Activated CD8-positive, alpha-beta memory T cell treated with anti-CD3 and anti-CD28 coated beads, Interleukin-2, amount 50 U/mL, for 48 hours (primary cell): ENCODE measurements around the gene TMPRSS9.

Source experiments
- DNase-seq: peaks from one replicate; pipeline ENCODE4 v3.0.0-alpha.2; 2020

The TMPRSS9 gene

DNA sequence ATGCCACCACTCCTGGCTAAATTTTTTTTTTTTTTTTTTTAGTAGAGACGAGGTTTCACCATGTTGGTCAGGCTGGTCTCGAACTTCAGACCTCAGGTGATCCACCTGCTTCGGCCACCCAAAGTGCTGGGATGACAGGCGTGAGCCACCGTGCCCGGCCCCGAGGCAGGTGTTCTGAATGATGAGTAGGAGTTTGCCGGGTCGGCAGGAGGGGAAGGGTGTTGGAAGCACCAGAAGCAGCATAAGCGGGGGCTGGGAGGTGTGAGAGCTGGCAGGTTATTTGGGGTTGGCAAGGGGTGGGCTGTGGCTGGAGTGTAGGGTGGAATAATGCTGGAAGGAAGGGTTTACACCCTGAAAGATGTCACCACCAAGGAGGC lies 29.8 kb upstream of the TMPRSS9 start:
- no peak for DNase-seq

DNA sequence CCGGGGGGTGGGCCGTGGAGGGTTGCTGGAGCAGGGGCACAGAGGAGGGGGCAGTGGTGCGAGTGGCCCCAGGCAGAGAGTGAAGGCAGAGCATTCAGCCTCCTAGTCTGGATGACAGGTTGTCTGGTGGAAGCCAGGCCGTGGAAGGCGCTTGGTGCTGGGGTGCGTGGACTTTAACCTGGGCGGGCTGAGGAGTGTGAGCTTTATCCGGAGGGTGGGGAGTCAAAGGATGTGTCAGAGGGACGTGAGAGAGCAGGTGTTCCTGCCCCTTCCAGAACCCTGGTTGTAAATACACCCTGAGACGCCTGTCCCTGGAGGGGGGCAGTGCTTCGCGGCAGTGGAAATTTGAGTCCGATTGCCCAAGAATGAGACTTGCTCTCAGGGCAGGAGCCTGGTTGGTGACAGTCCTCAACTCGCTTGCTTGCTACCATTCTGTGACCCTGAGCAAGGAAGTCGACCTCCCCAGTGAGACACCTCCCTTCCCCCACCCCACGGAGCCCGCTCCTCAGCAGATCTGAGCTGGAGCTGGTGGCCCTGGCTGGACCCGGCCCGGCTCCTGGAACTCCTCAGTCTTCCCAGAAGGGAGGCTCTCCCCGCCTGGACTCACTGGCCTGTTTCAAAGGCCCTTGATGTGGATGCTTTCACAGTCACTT lies 29.3 kb upstream of the TMPRSS9 start:
- DNase-seq = no peak

DNA sequence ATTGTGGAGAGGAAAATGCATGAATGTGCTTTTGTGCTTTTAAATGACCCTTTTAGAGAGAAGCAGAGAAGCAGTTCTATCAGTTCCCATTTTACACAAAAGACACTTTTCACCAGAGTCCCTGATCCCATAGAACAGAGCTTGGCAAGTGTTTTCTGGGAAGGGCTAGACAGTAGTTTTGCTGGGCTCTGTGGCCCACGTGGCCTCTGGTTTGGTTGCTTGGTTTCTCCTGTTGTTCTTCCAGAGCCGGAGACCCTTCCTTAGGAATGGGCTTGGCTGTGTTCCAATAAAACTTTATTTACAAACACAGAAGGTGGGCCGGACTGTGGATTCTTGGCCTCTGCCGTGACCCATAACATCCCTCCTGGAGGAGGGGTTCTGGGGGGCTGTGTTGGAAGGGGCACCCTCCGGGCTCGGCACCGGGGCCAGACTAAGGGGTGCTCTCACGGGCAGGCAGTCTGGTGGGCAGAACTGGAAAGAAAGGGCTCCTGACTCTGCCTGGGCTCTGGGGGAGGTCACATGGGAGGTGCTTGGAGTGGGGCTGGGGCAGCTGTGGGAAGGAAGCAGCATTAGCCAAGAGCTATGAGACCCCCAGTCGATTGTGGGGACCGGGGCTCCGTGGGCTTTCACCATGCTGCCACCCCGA lies 28.3 kb upstream of the TMPRSS9 start:
- DNase-seq = no peak

DNA sequence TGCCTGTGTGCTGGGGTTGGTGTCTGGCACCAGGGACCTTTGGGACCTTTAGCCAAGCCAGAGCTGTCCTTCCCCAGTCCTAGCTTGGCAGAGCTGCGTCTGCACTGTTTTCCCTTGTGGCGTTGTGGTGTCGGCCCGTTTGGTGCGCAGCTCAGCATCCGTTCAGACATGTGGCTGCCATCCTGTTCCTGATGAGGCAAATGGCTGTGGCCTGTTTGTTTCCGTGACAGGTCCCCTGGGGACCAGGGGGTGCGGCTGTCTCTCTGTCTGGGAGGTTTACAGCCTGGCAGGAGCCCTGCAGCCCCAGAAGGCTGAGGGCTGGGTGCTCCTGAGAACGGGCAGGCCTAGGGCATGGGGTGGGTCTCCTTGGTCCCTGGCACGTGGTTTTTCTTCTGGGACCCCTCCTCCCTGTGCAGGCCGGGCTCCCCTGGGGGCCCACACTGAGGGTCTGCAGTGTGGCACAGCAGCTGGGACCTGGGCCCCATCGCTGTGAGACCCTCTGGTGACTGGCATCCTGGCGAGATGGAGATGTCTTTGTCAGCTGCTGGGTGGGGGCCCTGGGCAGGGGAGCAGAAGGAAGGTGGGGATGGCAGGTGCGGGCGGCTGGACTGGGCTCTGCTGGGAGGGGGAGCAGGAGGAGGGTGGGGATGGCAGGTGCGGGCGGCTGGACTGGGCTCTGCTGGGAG lies 27.6 kb upstream of the TMPRSS9 start:
- DNase-seq = no peak

DNA sequence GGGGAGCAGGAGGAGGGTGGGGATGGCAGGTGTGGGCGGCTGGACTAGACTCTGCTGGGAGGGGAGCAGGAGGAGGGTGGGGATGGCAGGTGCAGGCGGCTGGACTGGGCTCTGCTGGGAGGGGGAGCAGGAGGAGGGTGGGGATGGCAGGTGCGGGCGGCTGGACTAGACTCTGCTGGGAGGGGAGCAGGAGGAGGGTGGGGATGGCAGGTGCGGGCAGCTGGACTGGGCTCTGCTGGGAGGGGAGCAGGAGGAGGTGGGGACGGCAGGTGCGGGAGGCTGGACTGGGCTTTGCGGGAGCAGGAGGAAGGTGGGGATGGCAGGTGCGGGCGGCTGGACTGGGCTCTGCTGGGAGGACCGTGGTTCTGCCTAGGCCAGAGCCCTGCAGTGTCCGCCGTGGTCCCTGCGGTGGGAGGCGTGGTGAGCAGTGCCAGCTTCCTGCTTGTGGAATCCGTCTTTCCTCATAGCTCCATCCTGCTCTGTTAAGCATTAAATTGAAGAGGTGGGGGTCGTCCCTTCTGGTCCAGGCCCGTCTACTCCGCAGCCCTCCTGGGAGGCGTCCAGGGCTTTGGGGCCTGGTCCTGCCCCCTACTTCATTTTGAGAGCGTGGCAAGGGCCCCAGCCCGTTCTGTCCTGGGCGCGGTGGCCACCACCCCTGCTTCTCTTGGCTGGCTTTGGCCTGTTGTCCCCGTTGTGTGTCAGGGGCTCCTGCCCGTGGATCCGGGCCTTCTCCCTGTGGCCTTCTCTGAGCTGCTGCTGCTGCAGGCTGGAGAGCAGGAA lies 26.8 kb upstream of the TMPRSS9 start:
- DNase-seq = no peak

DNA sequence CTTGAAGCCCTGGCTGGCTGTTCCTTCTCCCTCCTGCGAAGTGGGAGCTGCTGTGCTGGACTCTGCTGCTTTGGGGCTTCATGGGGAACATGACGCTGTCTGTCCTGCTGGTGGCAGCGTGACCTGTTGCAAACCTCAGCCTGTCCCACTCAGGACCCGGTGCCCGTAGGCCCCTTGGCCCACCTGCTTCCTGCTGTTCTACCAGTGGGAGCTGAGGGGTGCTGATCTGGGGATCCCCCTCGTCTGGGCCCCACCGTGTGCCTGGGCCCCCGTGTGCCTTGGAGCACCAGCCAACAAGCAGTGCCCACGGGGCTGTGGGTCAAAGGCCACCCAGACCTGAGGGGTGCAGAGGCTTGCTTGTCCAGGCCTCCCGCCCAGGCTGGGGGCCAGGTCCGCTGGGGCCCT lies 26.3 kb upstream of the TMPRSS9 start:
- DNase-seq = no peak

DNA sequence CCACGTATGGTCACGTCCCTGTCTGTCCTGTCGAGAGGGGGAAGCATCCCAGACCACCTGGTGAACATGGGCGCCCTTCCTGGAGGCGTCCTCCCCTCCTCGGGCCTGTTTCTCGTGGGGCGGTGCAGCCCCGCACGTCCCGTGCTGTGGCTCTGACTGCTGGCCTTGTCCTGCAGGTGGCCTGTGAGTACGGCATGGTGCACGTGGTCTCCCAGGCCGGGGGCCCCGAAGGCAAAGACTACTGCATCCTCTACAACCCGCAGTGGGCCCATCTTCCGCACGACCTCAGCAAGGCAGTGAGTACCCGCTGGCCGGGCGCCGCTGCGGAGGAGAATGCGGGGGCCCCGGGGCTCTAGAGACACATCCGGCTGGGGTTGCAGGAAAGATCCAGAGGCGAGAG lies 25.6 kb upstream of the TMPRSS9 start:
- DNase-seq = no peak

DNA sequence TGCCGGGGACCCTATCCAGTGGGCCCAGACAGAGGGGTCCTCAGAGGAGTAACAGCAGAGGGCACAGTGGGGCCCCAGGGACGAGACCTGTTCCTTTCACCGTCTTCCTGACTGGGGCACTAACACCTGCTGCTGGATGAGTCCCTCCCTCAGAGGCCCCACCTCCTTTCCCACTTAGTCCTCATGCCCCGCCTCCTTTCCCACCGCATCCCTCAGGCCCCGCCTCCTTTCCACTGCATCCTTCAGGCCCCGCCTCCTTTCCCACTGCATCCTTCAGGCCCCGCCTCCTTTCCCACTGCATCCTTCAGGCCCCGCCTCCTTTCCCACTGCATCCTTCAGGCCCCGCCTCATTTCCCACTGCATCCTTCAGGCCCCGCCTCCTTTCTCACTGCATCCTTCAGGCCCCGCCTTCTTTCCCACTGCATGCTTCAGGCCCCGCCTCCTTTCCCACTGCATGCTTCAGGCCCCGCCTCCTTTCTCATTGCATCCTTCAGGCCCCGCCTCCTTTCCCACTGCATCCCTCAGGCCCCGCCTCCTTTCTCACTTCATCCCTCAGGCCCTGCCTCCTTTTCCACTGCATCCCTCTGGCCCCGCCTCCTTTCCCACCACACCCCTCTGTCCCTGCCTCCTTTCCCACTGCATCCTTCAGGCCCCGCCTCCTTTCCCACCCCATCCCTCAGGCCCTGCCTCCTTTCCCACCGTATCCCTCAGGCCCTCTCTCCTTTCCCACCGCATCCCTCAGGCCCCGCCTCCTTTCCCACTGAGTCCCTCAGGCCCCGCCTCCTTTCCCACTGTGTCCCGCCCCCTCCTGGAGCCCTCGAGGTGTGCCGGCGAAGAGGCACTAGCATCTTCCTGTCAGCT lies 24.8 kb upstream of the TMPRSS9 start:
- no peak for DNase-seq

DNA sequence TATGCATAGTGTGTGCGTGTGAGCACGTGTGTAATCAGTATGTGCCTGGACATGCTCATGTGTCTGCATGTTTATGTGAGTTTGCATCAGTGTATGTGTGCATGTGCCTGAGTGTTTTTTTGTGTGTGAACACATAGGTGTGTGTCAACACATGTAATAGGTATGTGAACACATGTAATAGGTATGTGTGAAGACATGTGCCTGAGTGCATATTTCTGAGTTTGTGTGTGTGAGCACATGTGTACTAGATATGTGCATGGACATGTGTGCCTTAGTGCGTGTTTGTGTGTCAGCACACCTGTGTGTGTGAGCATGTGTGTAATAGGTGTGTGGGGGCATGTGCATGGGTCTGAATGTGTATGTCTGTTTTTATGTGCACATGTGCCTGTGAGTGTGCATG lies 24.2 kb upstream of the TMPRSS9 start:
- no peak for DNase-seq

DNA sequence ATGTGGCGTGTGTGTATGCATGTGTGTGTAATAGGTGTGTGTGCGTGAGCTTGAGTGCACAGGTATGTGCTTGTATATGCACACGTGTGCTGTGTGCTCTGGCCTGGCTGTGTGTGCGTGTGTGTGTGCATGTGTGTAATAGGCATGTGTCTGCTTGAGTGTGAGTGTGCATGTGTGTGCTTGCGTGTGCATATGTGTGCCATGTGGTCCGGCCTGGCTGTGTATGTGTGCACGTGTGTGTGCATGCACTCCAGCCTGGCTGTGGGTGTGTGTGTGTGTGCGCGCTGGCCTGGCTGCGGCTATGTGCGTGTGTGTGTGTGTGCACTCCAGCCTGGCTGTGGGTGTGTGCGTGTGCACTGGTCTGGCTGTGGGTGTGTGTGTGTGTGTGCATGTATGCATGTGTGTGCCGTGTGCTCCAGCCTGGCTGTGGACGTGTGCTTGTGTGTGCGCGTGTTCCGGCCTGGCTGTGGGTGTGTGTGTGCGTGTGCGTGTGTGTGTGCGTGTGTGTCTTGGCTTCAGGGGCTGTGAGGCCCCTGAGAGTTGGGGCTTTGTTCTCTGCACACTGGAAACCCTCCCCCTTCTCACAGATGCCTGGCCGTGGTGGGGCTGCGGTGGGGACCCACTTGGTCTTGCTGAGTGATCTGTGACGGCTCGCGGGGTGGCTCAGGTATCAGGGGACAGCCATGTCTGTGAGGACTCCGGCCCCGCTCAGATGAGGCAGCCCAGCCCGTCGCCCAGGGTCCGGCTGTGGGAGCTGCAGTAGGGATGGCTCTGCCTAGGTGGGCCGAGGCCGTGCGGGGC lies 23.3 kb upstream of the TMPRSS9 start:
- no peak for DNase-seq

DNA sequence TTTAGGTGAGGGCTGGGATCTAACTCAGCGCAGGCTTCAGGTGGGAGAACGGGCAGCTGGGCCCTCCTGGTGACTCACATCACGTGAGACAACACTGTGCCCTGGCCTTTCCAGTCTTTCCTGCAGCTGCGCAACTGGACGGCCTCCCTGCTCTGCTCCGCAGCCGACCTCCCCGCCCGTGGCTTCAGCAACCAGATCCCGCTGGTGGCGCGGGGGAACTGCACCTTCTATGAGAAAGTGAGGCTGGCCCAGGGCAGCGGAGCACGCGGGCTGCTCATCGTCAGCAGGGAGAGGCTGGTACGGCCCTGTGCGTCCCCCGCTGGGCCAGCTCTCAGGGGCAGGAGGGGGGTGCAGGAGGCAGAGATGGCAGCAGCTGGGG lies 22.7 kb upstream of the TMPRSS9 start:
- DNase-seq = no peak

DNA sequence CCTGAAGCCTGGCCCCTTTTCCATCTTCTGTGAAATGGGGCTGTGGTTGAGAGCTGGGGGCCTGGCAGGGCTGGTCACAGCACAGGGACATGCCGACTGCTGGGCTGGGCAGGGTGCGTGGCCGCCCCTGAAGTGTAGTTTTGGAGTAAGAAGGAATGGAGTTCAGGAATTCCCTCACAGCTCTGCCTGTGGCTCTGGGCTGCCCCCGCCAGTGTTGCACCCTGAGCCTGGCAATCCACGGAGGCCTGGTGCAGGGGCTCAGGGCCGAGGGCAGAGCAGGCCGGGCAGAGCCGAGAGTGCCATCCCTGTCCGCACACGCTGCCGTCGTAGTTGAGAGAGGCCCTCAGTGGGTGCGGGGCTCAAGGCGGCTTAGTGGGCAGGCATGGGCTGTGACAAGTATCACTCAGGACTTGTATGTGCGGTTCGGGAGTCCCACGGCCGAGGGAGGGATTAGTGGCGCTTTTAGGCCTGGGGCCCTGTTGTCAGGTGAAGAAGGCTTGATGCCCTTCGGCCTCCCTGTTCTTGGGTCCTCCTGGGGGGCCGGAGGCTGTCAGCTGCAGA lies 21.9 kb upstream of the TMPRSS9 start:
- no peak for DNase-seq

DNA sequence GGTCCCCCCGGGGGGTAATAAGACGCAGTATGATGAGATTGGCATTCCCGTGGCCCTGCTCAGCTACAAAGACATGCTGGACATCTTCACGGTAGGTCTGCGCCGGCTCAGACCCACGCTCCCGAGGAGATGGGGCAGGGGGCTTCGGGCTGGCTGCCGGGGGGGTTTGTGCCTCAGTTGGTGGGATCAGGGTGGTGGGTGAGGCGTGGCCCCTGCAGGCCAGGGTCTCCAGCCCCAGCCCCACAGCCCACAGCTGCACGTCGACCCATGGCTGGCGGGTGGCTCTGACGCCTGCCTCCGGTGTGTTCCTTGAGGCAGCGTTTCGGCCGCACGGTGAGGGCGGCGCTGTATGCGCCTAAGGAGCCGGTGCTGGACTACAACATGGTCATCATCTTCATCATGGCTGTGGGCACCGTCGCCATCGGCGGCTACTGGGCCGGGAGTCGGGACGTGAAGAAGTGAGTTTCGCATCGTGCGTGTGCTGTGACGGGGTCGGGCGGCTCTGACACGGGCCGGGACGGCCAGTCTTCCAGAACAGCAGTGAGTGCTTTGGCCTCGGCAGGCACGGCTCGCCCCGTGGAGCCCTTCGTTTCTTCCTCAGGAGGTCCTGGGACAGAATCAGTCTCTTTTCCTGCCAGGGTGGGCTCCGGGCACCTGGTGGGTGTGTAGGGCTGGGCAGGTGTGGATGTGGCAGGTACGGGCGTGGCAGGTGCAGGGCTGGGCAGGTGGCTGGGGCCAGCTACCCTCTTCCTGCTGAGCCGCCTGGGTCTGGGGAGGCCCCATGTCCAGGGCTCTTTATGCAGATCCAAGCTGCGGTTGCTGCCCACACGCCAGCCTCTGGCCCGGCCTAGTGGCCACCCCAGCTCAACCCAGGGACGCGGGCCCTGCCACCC lies 21.1 kb upstream of the TMPRSS9 start:
- DNase-seq = no peak

DNA sequence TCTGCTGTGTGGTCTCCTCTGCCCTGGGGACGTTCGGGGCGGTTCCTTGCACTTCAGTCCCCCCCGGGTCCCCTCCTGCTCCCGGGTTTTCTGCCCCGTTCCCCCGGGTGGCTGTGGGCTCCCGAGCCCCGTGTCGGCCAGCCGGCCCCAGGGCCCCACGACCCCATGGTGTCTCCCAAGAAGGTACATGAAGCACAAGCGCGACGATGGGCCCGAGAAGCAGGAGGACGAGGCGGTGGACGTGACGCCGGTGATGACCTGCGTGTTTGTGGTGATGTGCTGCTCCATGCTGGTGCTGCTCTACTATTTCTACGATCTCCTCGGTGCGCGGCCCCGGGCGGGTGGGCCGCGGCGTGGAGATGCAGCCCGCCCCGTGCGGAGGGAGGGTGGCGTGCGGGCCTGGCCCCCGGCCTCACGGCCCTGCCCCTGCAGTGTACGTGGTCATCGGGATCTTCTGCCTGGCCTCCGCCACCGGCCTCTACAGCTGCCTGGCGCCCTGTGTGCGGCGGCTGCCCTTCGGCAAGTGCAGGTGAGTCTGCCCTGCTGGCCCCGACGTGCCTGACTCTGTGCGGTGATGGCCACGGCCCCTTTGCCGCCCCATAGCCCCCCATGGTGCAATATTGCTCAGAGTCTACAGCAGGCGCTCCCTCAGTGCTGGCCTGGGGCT lies 20.3 kb upstream of the TMPRSS9 start:
- no peak for DNase-seq

DNA sequence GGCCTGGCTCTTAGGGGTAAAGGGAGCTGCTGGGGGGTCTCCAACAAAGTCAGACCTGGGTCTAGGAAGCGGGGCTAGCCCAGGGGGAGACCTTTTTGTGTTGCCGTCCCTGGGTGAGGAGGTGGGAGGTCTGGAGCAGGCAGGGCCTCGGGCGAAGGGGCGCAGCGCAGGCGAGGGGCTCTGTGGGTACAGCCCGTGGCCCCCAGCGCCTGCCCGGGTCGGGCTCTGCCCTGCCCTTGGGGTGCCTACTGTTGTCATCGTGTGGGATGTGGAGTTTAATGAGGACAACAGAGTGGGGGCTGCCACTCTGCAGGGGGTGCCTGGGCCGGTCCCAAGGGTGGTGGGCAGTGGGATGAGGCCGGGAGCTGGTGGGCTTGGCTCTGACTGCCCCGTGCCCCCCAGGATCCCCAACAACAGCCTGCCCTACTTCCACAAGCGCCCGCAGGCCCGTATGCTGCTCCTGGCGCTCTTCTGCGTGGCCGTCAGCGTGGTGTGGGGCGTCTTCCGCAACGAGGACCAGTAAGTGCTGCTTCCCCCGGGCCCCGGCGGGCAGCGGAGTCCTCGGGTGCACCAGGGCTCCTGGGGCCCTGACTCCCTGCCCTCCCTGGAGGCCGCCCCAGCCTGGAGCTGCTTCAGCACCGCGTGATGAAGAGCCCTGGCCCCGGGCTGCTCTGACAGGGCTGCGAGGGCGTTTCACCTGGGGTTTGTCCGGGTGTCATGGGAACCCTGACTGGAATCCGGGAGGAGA lies 19.4 kb upstream of the TMPRSS9 start:
- DNase-seq = no peak

DNA sequence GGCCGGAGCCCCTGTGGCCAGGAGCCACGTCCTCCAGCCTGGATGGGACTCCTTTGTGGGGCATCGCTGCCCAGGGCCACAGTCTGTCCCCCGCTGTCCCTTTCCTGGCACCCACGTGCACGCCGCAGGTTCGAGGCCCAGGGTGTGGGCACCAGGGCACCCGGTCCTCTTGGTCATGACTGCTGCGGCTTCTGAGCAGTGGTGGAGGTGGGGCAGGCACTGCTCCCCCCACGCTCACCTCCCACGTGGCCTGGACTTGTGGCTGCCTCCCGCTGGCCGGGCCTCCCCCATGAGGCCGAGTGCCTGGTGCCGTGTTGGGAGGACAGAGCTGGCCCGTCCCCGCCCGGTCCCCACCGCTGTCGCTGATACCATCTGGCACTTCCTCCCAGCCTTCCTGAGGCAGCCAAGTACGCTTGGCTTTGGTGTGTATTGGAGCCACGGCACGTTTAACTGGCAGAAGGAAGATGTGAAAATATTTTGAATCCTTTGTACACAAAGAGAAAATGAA lies 18.8 kb upstream of the TMPRSS9 start:
- no peak for DNase-seq

DNA sequence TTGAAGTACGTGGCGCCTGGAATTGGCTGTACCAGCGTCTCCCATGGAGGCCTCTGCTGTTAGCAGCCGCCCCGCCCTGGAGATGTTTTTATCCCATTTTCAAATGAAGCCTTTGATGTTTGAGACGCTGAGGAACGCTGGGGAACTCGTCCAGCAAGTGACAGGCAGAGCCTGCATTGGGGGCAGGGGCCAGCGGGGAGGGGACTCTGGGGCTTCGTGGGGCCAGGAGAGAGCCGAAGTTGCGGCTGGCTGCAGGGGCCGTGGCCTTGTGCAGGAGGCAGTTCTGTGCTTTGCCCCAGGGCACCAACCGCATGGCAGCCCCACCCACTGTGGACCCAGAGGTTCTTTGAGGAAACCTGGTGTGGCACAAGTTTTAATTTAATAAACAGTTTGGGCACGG lies 18.1 kb upstream of the TMPRSS9 start:
- DNase-seq = no peak

DNA sequence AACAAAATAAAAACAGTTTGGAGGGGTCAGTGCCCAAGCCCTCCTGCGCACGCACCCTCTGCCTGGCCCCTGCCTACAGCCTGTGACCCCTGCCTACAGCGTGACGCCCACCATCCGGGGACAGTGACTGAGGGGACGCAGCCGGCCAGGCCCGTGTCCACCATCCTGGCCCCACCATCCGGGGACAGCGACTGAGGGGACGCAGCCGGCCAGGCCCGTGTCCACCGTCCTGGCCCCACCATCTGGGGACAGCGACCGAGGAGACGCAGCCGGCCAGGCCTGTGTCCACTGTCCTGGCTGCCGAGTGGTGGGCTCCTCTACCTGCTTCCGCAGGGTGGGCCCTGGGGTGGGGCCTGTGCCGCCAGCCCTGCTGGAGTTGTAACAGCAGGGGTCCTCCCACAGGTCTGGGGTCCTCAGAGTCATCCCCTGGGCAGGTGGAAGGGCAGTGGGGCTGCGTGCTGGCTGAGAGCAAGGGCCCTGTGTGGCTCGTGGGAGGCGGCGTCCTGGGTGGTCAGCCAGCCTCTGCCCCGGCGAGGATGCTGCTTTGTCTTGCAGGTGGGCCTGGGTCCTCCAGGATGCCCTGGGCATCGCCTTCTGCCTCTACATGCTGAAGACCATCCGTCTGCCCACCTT lies 17.3 kb upstream of the TMPRSS9 start:
- DNase-seq = no peak
